ENCODE measurements around the gene APOA5. TPM values are rescaled to one million over a fixed set of nuclear protein-coding genes. Genes with fewer than 3 reads are reported as not detected.
A peak's percentile ranks its signal among the peaks of the same experiment; 100 is the strongest.
"Not testable (repeated sequence)": the region's sequence is repeated elsewhere in the genome, so short reads cannot be mapped to it uniquely, and the experiment has no call there.

Gene APOA5
- total RNA-seq, 1 donor from 2014 or later = not detected

- no peak for ATAC-seq
Measured at GRCh38 chr11:116826751-116827431, 35.2 kb upstream of the APOA5 start.

- ATAC-seq = no peak
Measured at GRCh38 chr11:116825854-116826750, 34.4 kb upstream of the APOA5 start.

- ATAC-seq = no peak
Measured at GRCh38 chr11:116825434-116825833, 33.8 kb upstream of the APOA5 start.

- no peak for ATAC-seq
Measured at GRCh38 chr11:116823031-116823843, 31.6 kb upstream of the APOA5 start, which contains the start of gene APOA4. Gene APOA4, minus strand, starts transcription at chr11:116823304. Its CDS starts 113 bp downstream, at chr11:116823191.

- ATAC-seq = no peak
Measured at GRCh38 chr11:116822575-116822974, 30.9 kb upstream of the APOA5 start.

GRCh38 chr11:116821050-116821918, 29.6 kb upstream of the APOA5 start:
- ATAC-seq = no peak

- ATAC-seq = no peak
Measured at GRCh38 chr11:116819049-116819448, 27.4 kb upstream of the APOA5 start.

- ATAC-seq = no peak
Measured at GRCh38 chr11:116814502-116814901, 22.8 kb upstream of the APOA5 start.

- no peak for ATAC-seq
Measured at GRCh38 chr11:116813781-116814471, 22.2 kb upstream of the APOA5 start.

- no peak for ATAC-seq
Measured at GRCh38 chr11:116813170-116813569, 21.5 kb upstream of the APOA5 start.

- no peak for ATAC-seq
Measured at GRCh38 chr11:116812109-116812508, 20.4 kb upstream of the APOA5 start.

- no peak for ATAC-seq
Measured at GRCh38 chr11:116811194-116811593, 19.5 kb upstream of the APOA5 start.

- peak; percentile 18 for ATAC-seq
Measured at GRCh38 chr11:116808262-116809175, 16.8 kb upstream of the APOA5 start.

GRCh38 chr11:116807601-116808261, 16.1 kb upstream of the APOA5 start:
- ATAC-seq = no peak

GRCh38 chr11:116804001-116804400, 12.3 kb upstream of the APOA5 start:
- no peak for ATAC-seq

- not testable (repeated sequence) for ATAC-seq
Measured at GRCh38 chr11:116801662-116802061, 10.0 kb upstream of the APOA5 start.

GRCh38 chr11:116800610-116801009, 8.9 kb upstream of the APOA5 start:
- ATAC-seq = no peak

- no peak for ATAC-seq
Measured at GRCh38 chr11:116798368-116798767, 6.7 kb upstream of the APOA5 start.

- no peak for ATAC-seq
Measured at GRCh38 chr11:116797816-116798215, 6.1 kb upstream of the APOA5 start.

GRCh38 chr11:116796548-116796947, 4.9 kb upstream of the APOA5 start:
- no peak for ATAC-seq
